HEK293 (cell line): Measurements from ENCODE around the gene PLEKHG4.

Source experiments
- CTCF ChIP-seq: fragments of 450-650 bp; formaldehyde crosslinking; IDR thresholded peaks from 2 replicates; pipeline ENCODE4 v1.5.1; 2016; ENCODE audit warnings: missing biosample characterization, missing genetic modification characterization
- GLIS2 ChIP-seq: fragments of 450-650 bp; formaldehyde crosslinking; IDR thresholded peaks from 2 replicates; pipeline ENCODE4 v1.5.1; 2016; ENCODE audit warnings: missing biosample characterization, missing genetic modification characterization
- KLF1 ChIP-seq: fragments of 450-650 bp; formaldehyde crosslinking; IDR thresholded peaks from 2 replicates; pipeline ENCODE4 v1.5.1; 2016; ENCODE audit warnings: missing biosample characterization, missing genetic modification characterization
- KLF10 ChIP-seq: fragments of 450-650 bp; IDR thresholded peaks from 2 replicates; pipeline ENCODE4 v1.5.1; 2018; ENCODE audit warnings: missing biosample characterization, mild to moderate bottlenecking, missing genetic modification characterization
- KLF16 ChIP-seq: fragments of 450-650 bp; formaldehyde crosslinking; IDR thresholded peaks from 2 replicates; pipeline ENCODE4 v1.5.1; 2017; ENCODE audit warnings: missing biosample characterization, missing genetic modification characterization
- OVOL3 ChIP-seq: fragments of 450-650 bp; formaldehyde crosslinking; IDR thresholded peaks from 2 replicates; pipeline ENCODE4 v1.5.1; 2016; ENCODE audit warnings: missing biosample characterization, missing genetic modification characterization
- PATZ1 ChIP-seq: fragments of 450-650 bp; formaldehyde crosslinking; IDR thresholded peaks from 2 replicates; pipeline ENCODE4 v1.5.1; 2016; ENCODE audit warnings: missing biosample characterization, missing genetic modification characterization
- PRDM10 ChIP-seq: fragments of 450-650 bp; formaldehyde crosslinking; IDR thresholded peaks from 2 replicates; pipeline ENCODE4 v1.5.1; 2016; ENCODE audit warnings: missing biosample characterization, missing genetic modification characterization
- SP2 ChIP-seq: fragments of 450-650 bp; formaldehyde crosslinking; IDR thresholded peaks from 2 replicates; pipeline ENCODE4 v1.5.1; 2016; ENCODE audit warnings: missing biosample characterization, missing genetic modification characterization
- SP3 ChIP-seq: fragments of 450-650 bp; formaldehyde crosslinking; IDR thresholded peaks from 2 replicates; pipeline ENCODE4 v1.5.1; 2016; ENCODE audit warnings: missing biosample characterization, missing genetic modification characterization
- TCF7L2 ChIP-seq: IDR thresholded peaks from 2 replicates; pipeline ENCODE4 v1.6.1; 2011; ENCODE audit warnings: low read depth, mild to moderate bottlenecking, inconsistent platforms, low read length, moderate library complexity, borderline replicate concordance
- ZBTB26 ChIP-seq: fragments of 450-650 bp; formaldehyde crosslinking; optimal IDR thresholded peaks from 2 replicates; pipeline ENCODE3; 2016; ENCODE audit warnings: missing biosample characterization, mild to moderate bottlenecking, missing genetic modification characterization
- ZBTB44 ChIP-seq: fragments of 450-650 bp; IDR thresholded peaks from 2 replicates; pipeline ENCODE4 v1.5.1; 2018; ENCODE audit warnings: missing biosample characterization, mild to moderate bottlenecking, missing genetic modification characterization
- ZFHX2 ChIP-seq: fragments of 450-650 bp; formaldehyde crosslinking; conservative IDR thresholded peaks from 2 replicates; pipeline ENCODE4 v1.5.1; 2016; ENCODE audit warnings: missing biosample characterization, missing genetic modification characterization
- ZFP3 ChIP-seq: fragments of 450-650 bp; formaldehyde crosslinking; IDR thresholded peaks from 2 replicates; pipeline ENCODE4 v1.5.1; 2016; ENCODE audit warnings: low read depth, missing biosample characterization, missing genetic modification characterization
- ZNF112 ChIP-seq: fragments of 450-650 bp; formaldehyde crosslinking; IDR thresholded peaks from 2 replicates; pipeline ENCODE4 v1.5.0; 2017; ENCODE audit warnings: missing biosample characterization, missing genetic modification characterization
- ZNF169 ChIP-seq: fragments of 450-650 bp; formaldehyde crosslinking; IDR thresholded peaks from 2 replicates; pipeline ENCODE4 v1.5.1; 2016; ENCODE audit warnings: missing biosample characterization, missing genetic modification characterization
- ZNF324 ChIP-seq: fragments of 450-650 bp; formaldehyde crosslinking; IDR thresholded peaks from 2 replicates; pipeline ENCODE4 v1.5.1; 2016; ENCODE audit warnings: missing biosample characterization, missing genetic modification characterization
- ZNF341 ChIP-seq: fragments of 450-650 bp; formaldehyde crosslinking; IDR thresholded peaks from 2 replicates; pipeline ENCODE4; 2016; ENCODE audit warnings: low read depth, missing biosample characterization, missing genetic modification characterization
- ZNF366 ChIP-seq: fragments of 450-650 bp; formaldehyde crosslinking; conservative IDR thresholded peaks from 2 replicates; pipeline ENCODE4 v1.5.1; 2016; ENCODE audit warnings: missing biosample characterization, missing genetic modification characterization
- ZNF48 ChIP-seq: fragments of 450-650 bp; formaldehyde crosslinking; IDR thresholded peaks from 2 replicates; pipeline ENCODE4 v1.5.1; 2016; ENCODE audit warnings: missing biosample characterization, missing genetic modification characterization
- ZNF530 ChIP-seq: fragments of 450-650 bp; formaldehyde crosslinking; IDR thresholded peaks from 2 replicates; pipeline ENCODE4 v1.5.1; 2016; ENCODE audit warnings: low read depth, missing biosample characterization, missing genetic modification characterization
- ZNF561 ChIP-seq: fragments of 450-650 bp; IDR thresholded peaks from 2 replicates; pipeline ENCODE4 v1.5.1; 2018; ENCODE audit warnings: missing biosample characterization, missing genetic modification characterization, borderline replicate concordance
- ZNF660 ChIP-seq: fragments of 450-650 bp; IDR thresholded peaks from 2 replicates; pipeline ENCODE4 v1.5.1; 2018; ENCODE audit warnings: missing biosample characterization, mild to moderate bottlenecking, missing genetic modification characterization
- ZNF692 ChIP-seq: fragments of 450-650 bp; formaldehyde crosslinking; IDR thresholded peaks from 2 replicates; pipeline ENCODE4 v1.5.1; 2016; ENCODE audit warnings: missing biosample characterization, missing genetic modification characterization
- ZNF791 ChIP-seq: fragments of 450-650 bp; formaldehyde crosslinking; IDR thresholded peaks from 2 replicates; pipeline ENCODE4 v1.5.1; 2016; ENCODE audit warnings: missing biosample characterization, missing genetic modification characterization
- ZNF843 ChIP-seq: fragments of 450-650 bp; formaldehyde crosslinking; IDR thresholded peaks from 2 replicates; pipeline ENCODE4 v1.5.1; 2016; ENCODE audit warnings: missing biosample characterization, missing genetic modification characterization
- ZXDB ChIP-seq: fragments of 450-650 bp; formaldehyde crosslinking; IDR thresholded peaks from 2 replicates; pipeline ENCODE4 v1.5.1; 2016; ENCODE audit warnings: missing biosample characterization, missing genetic modification characterization

Gene PLEKHG4

GRCh38 chr16:67326472-67327309, 47.4 kb downstream of the PLEKHG4 start, which contains the start of the genes KCTD19 and LRRC36 (continued):
- TF ChIP-seq ZXDB (tag by site-specific recombination): peak; percentile 67; the same call in 1 of the 2 replicates
- TF ChIP-seq GLIS2 (tag by site-specific recombination): peak; percentile 53; the same call in 1 of the 2 replicates
- 0 out of 2 replicates have a peak, but pooled peaks have one; percentile 20 for TF ChIP-seq ZNF324 (tag by site-specific recombination)
- TF ChIP-seq ZNF48 (tag by site-specific recombination): no peak
- peak; percentile 65 for TF ChIP-seq SP3
- peak; percentile 46; the same call in 1 of the 2 replicates for TF ChIP-seq ZNF660 (tag by site-specific recombination)
- TF ChIP-seq ZNF366: peak; percentile 78
- 0 out of 2 replicates have a peak, but pooled peaks have one; percentile 40 for TF ChIP-seq ZBTB44 (tag by site-specific recombination)
- no peak for TF ChIP-seq ZNF112 (tag by site-specific recombination)
- peak; percentile 45 for TF ChIP-seq SP2
- 0 out of 2 replicates have a peak, but pooled peaks have one; percentile 47 for TF ChIP-seq OVOL3 (tag by site-specific recombination)
- peak; percentile 55 for TF ChIP-seq ZNF341 (tag by site-specific recombination)
- TF ChIP-seq ZNF791 (tag by site-specific recombination): no peak
- peak; percentile 43 for TF ChIP-seq PRDM10 (tag by site-specific recombination)
- no peak for TF ChIP-seq ZFP3
- peak; percentile 72 for TF ChIP-seq PATZ1 (tag by site-specific recombination)
- TF ChIP-seq TCF7L2: no peak
- TF ChIP-seq ZNF169: no peak
- peak; percentile 55; the same call in 1 of the 2 replicates for TF ChIP-seq KLF16 (tag by site-specific recombination)
- peak; percentile 75; the same call in 1 of the 2 replicates for TF ChIP-seq ZNF561 (tag by site-specific recombination)
- TF ChIP-seq ZBTB26: peak; percentile 61
- TF ChIP-seq ZNF530: no peak
- peak; percentile 54; the same call in 1 of the 2 replicates for TF ChIP-seq KLF10 (tag by site-specific recombination)
- TF ChIP-seq KLF1: peak; percentile 58
- TF ChIP-seq CTCF (tag by site-specific recombination): peak; percentile 85
- TF ChIP-seq ZFHX2 (tag by site-specific recombination): no peak
- TF ChIP-seq ZNF692 (tag by site-specific recombination): peak; percentile 53; the same call in 1 of the 2 replicates
- peak; percentile 64; the same call in 1 of the 2 replicates for TF ChIP-seq ZNF843
